NCI-H748 (cell line): ENCODE measurements around the gene ADGRB2.

Experiments
- DNase-seq: peaks from one replicate; lab custom pipeline; 2025; ENCODE audit not compliant: unreplicated experiment; lab: John Stamatoyannopoulos, UW

The ADGRB2 gene

GRCh38 chr1:31795801-31796621 lies 31.9 kb upstream of the ADGRB2 start:
- peak; percentile 61 for DNase-seq

- no peak for DNase-seq
Observed at GRCh38 chr1:31795096-31795675, 31.0 kb upstream of the ADGRB2 start.

GRCh38 chr1:31793586-31794285 lies 29.6 kb upstream of the ADGRB2 start:
- no peak for DNase-seq

GRCh38 chr1:31793086-31793485 lies 28.9 kb upstream of the ADGRB2 start:
- DNase-seq, result no peak

GRCh38 chr1:31792541-31792940 lies 28.4 kb upstream of the ADGRB2 start:
- DNase-seq, result no peak

GRCh38 chr1:31792116-31792515 lies 28.0 kb upstream of the ADGRB2 start:
- no peak for DNase-seq

- no peak for DNase-seq
Observed at GRCh38 chr1:31791131-31791858, 27.2 kb upstream of the ADGRB2 start.

- no peak for DNase-seq
Observed at GRCh38 chr1:31790641-31791091, 26.5 kb upstream of the ADGRB2 start.

- no peak for DNase-seq
Observed at GRCh38 chr1:31790140-31790539, 26.0 kb upstream of the ADGRB2 start.

GRCh38 chr1:31789259-31790065 lies 25.3 kb upstream of the ADGRB2 start:
- DNase-seq, result peak; percentile 71

- DNase-seq, result peak; percentile 49
Observed at GRCh38 chr1:31788825-31789256, 24.7 kb upstream of the ADGRB2 start.

GRCh38 chr1:31788138-31788824 lies 24.1 kb upstream of the ADGRB2 start:
- DNase-seq, result peak; percentile 48

GRCh38 chr1:31787786-31788137 lies 23.6 kb upstream of the ADGRB2 start:
- no peak for DNase-seq

- no peak for DNase-seq
Observed at GRCh38 chr1:31787261-31787660, 23.1 kb upstream of the ADGRB2 start.

- peak; percentile 92 for DNase-seq
Observed at GRCh38 chr1:31786366-31787060, 22.4 kb upstream of the ADGRB2 start.

GRCh38 chr1:31785947-31786290 lies 21.8 kb upstream of the ADGRB2 start:
- no peak for DNase-seq

- no peak for DNase-seq
Observed at GRCh38 chr1:31785020-31785946, 21.1 kb upstream of the ADGRB2 start.

- no peak for DNase-seq
Observed at GRCh38 chr1:31784356-31785019, 20.3 kb upstream of the ADGRB2 start.
